ENCODE results near the gene IFI6.

DNA sequence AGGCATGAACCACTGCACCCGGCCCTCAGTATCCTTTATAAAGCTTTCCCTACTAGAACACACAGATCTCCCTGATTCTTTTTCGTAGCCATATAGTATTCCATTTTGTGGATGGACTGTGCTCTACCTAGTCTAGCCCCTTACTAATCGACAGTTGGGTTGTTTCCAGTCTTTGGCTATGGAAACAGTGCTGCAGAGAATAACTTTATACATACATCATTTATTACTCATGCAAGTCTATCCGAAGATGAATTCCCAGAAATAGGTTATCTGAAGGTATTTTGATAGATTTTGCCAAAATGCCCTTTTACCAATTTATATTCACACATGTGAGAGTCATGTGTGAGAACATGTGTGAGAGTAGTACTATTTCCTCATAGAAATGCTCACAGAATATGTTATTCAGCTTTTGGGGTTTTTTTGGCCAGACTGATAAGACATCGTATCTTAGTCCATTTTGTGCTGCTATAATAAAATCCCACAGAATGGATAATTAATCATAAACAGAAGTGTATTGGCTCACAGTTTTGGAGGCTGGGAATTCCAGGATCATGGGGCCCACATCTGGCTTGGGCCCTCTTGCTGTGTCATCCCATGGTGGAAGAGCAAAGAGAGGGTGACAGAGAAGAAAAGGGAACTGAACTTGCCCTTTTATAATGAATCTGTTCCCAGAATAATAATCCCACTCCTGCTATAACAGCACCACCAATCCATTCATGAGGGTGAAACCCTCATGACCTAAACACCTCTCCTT is 19.7 kb downstream of the IFI6 start:
- TF ChIP-seq, protein P1, sequence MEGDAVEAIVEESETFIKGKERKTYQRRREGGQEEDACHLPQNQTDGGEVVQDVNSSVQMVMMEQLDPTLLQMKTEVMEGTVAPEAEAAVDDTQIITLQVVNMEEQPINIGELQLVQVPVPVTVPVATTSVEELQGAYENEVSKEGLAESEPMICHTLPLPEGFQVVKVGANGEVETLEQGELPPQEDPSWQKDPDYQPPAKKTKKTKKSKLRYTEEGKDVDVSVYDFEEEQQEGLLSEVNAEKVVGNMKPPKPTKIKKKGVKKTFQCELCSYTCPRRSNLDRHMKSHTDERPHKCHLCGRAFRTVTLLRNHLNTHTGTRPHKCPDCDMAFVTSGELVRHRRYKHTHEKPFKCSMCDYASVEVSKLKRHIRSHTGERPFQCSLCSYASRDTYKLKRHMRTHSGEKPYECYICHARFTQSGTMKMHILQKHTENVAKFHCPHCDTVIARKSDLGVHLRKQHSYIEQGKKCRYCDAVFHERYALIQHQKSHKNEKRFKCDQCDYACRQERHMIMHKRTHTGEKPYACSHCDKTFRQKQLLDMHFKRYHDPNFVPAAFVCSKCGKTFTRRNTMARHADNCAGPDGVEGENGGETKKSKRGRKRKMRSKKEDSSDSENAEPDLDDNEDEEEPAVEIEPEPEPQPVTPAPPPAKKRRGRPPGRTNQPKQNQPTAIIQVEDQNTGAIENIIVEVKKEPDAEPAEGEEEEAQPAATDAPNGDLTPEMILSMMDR (conservative IDR thresholded peaks at IDR 0.05; ENCODE audit: low read depth, low read length), result no peak
- TF ChIP-seq BHLHE40 (IDR thresholded peaks at IDR 0.05; ENCODE audit: low read depth, low read length) (no peak), MXI1 (IDR thresholded peaks at IDR 0.05; ENCODE audit: borderline replicate concordance, low read depth, low read length) (no peak), CEBPB (IDR thresholded peaks at IDR 0.05; ENCODE audit: low read depth, low read length) (no peak), FOS (IDR thresholded peaks at IDR 0.05; ENCODE audit: low read depth, low read length) (no peak), NFE2L2 (IDR thresholded peaks at IDR 0.05; ENCODE audit: low read depth, low read length) (no peak), POLR2A (IDR thresholded peaks at IDR 0.05; ENCODE audit: low read depth, low read length) (no peak), MAZ (IDR thresholded peaks at IDR 0.05; ENCODE audit: borderline replicate concordance, low read depth, low read length) (no peak), CHD1 (IDR thresholded peaks at IDR 0.05; ENCODE audit: low read depth, low read length) (no peak), RCOR1 (IDR thresholded peaks at IDR 0.05; ENCODE audit: insufficient replicate concordance, low read length) (no peak), RAD21 (IDR thresholded peaks at IDR 0.05; ENCODE audit: low read length) (no peak), MAFK (IDR thresholded peaks at IDR 0.05; ENCODE audit: low read depth, low read length) (no peak), RFX5 (IDR thresholded peaks at IDR 0.05; ENCODE audit: low read depth, low read length) (no peak)
- TF ChIP-seq, protein P2, sequence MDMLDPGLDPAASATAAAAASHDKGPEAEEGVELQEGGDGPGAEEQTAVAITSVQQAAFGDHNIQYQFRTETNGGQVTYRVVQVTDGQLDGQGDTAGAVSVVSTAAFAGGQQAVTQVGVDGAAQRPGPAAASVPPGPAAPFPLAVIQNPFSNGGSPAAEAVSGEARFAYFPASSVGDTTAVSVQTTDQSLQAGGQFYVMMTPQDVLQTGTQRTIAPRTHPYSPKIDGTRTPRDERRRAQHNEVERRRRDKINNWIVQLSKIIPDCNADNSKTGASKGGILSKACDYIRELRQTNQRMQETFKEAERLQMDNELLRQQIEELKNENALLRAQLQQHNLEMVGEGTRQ (IDR thresholded peaks at IDR 0.05; ENCODE audit: low read depth, low read length), result no peak
